GM19372 (cell line): Measurements from ENCODE around the gene CDK5RAP1.
"Not testable (repeated sequence)": the region's sequence is repeated elsewhere in the genome, so short reads cannot be mapped to it uniquely, and the experiment has no call there.

Experiments used
- ATAC-seq: cut with Tn5 transposase; IDR thresholded peaks from one replicate; pipeline ENCODE4 v1.9.1; 2021; ENCODE audit warnings: mild to moderate bottlenecking, low read depth, moderate library complexity; ENCODE audit not compliant: unreplicated experiment

Gene CDK5RAP1

GRCh38 chr20:33419140-33419974, 18.0 kb upstream of the CDK5RAP1 start:
- no peak for ATAC-seq

GRCh38 chr20:33418033-33418432, 16.7 kb upstream of the CDK5RAP1 start:
- no peak for ATAC-seq

GRCh38 chr20:33415948-33416347, 14.6 kb upstream of the CDK5RAP1 start:
- no peak for ATAC-seq

- ATAC-seq = no peak
Measured at GRCh38 chr20:33412484-33412838, 11.1 kb upstream of the CDK5RAP1 start.

GRCh38 chr20:33411711-33412483, 10.6 kb upstream of the CDK5RAP1 start:
- no peak for ATAC-seq

GRCh38 chr20:33411242-33411641, 9.9 kb upstream of the CDK5RAP1 start:
- no peak for ATAC-seq

GRCh38 chr20:33410081-33410742, 8.9 kb upstream of the CDK5RAP1 start:
- no peak for ATAC-seq

GRCh38 chr20:33408716-33409654, 7.7 kb upstream of the CDK5RAP1 start:
- no peak for ATAC-seq

GRCh38 chr20:33408313-33408712, 7.0 kb upstream of the CDK5RAP1 start:
- no peak for ATAC-seq

- ATAC-seq = no peak
Measured at GRCh38 chr20:33407796-33408195, 6.5 kb upstream of the CDK5RAP1 start.

- ATAC-seq = no peak
Measured at GRCh38 chr20:33407251-33407650, 5.9 kb upstream of the CDK5RAP1 start.

GRCh38 chr20:33404281-33404680, 3.0 kb upstream of the CDK5RAP1 start:
- no peak for ATAC-seq

GRCh38 chr20:33401921-33402369, 626 bp upstream of the CDK5RAP1 start:
- ATAC-seq = no peak

- no peak for ATAC-seq
Measured at GRCh38 chr20:33400812-33401183, 521 bp downstream of the CDK5RAP1 start.

- ATAC-seq = no peak
Measured at GRCh38 chr20:33399924-33400323, 1.4 kb downstream of the CDK5RAP1 start.

GRCh38 chr20:33394718-33395117, 6.6 kb downstream of the CDK5RAP1 start:
- no peak for ATAC-seq

GRCh38 chr20:33393609-33394008, 7.7 kb downstream of the CDK5RAP1 start:
- ATAC-seq = no peak

GRCh38 chr20:33391722-33392415, 9.4 kb downstream of the CDK5RAP1 start:
- ATAC-seq = no peak

GRCh38 chr20:33389326-33389725, 12.0 kb downstream of the CDK5RAP1 start:
- not testable (repeated sequence) for ATAC-seq

- ATAC-seq = no peak
Measured at GRCh38 chr20:33388268-33388667, 13.1 kb downstream of the CDK5RAP1 start.
